ENCODE results near the gene CD3D.
"Not testable (repeated sequence)": the region's sequence is repeated elsewhere in the genome, so short reads cannot be mapped to it uniquely, and the experiment has no call there.

The CD3D gene

DNA sequence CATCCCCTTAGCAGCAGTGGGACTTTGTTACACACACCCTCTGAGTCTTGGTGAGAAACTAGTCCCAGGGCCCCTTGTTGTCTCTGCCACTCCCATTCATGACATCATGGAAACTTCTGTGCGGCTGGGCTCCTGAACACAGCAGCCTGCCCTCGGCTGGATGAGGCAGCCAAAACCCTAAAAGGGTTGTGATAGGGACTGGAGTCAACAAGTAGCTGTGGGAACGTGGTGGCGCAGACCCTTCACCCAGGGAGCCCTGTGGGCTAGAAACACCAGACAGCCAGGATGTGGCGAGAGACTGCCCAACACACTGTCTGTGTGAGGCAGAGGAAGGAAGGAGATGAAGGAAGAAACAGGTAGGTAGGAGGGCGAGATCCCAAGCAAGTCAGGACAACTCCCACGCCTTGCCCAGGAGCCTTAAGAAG lies 3.9 kb downstream of the CD3D start:
- DNase-seq, result peak; percentile 60

DNA sequence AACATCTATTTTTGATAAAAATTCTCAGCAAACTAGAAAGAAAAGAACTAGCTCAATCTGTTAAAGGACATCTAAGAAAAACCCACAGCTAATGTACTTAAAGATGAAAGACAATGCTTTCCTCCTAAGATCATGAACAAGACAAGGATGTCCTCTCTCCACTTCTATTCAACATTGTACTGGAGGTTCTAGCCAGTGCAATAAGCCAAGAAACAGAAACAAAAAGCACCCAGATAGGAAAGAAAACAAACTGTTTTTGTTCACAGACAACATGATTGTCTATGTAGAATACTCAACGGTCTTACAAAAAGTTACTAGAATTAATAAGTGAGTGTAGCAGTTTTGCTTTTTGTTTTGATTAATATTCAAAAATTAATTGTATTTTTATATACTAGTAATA lies 7.8 kb downstream of the CD3D start:
- DNase-seq, result no peak

DNA sequence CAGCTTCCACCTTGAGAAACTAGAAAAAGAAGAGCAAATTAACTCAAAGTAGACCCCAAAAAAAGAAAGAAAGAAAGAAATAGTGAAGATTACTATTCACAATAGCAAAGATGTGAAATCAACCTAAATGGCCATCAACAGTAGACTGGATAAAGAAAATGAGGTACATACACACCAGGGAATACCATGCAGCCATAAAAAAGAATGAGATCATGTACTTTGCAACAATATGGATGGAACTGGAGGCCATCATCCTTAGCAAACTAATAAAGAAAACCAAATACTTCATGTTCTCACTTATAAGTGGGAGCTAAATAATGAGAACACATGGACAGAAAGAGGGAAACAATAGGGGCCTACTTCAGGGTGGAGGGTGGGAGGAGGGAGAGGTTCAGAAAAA lies 13.8 kb downstream of the CD3D start:
- DNase-seq, result no peak

DNA sequence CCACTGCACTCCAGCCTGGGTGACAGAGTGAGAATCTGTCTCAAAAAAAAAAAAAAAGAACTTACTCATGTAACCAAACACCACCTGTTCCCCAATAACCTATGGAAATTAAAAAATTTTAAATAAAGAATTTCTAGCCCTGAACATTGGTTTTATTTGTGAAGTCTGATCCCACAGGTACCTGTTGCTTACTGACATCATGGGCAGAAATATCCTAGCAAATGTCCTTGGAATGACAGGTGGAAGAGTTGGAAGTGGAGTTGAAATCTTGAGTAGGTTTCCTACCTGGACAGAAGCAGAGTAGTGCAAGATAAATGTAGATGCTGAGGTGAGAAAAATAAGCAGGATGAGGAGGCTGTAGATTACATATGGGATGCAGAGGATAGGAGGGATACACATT lies 17.2 kb downstream of the CD3D start:
- no peak for DNase-seq

DNA sequence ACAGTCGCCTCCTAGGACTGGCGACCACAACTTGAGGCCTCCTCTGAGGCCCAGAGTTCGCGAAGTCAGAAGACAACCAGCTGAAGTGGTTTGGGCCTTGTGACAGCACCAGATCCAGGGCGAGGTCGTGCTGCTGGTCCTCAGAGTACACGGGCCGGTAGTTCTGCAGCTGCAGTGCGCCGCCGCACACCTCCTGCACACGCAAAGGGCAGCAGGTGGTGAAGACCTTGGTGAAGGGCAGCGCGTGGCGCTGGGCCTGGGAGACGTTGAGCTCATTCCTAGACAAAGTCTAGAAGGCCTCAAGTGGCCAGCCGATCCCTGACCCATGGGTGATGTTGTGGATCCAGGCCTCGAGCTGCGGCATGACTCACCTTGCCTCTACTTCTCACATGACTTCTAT lies 19.8 kb downstream of the CD3D start:
- no peak for DNase-seq

- DNase-seq, result no peak
Observed at GRCh38 chr11:118321386-118322082, 21.0 kb downstream of the CD3D start.

- DNase-seq, result no peak
Observed at GRCh38 chr11:118320515-118320914, 22.0 kb downstream of the CD3D start.

DNA sequence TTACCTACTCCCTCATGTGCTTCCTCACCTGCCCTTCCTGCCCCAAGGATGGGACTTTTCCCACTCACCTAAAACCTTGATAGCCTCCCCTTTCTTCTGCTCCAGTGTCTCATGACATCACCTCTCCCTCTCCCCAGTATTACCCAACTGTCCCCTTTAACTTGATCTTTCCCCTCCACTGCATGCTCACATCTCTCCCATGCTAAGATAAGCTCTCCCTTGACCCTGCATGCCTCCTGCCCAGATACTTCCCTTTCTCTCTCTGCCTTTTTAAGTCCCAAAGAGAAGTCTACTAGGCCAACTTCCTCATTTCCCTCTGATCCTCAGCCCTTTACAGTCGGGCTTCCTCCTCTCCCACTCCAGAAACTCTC lies 23.2 kb downstream of the CD3D start:
- no peak for DNase-seq

- no peak for DNase-seq
Observed at GRCh38 chr11:118318581-118319336, 23.7 kb downstream of the CD3D start.

GRCh38 chr11:118318124-118318523 lies 24.4 kb downstream of the CD3D start:
- no peak for DNase-seq

GRCh38 chr11:118314988-118315411 lies 27.5 kb downstream of the CD3D start:
- no peak for DNase-seq

- no peak for DNase-seq
Observed at GRCh38 chr11:118313242-118313641, 29.3 kb downstream of the CD3D start.

GRCh38 chr11:118312328-118312727 lies 30.2 kb downstream of the CD3D start:
- no peak for DNase-seq

DNA sequence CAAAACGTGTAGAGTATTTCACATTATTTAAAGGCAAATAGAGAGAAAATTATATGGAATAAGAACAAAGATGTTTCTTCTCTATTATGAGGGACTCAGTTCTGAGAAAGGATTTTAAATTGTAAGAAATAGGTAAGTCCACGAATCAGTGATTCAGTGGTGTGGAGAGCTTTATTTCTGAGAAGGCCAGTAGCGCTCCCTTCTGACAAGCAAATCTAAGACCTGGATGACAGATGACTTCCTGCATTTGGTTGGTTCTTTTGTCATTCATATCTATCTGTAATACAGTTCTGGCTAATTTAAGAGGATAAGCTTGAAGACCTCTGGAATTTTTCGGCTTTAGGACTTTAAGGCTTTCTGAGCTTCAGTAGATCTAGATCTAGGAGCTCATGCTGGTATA lies 31.0 kb downstream of the CD3D start:
- DNase-seq, result no peak

DNA sequence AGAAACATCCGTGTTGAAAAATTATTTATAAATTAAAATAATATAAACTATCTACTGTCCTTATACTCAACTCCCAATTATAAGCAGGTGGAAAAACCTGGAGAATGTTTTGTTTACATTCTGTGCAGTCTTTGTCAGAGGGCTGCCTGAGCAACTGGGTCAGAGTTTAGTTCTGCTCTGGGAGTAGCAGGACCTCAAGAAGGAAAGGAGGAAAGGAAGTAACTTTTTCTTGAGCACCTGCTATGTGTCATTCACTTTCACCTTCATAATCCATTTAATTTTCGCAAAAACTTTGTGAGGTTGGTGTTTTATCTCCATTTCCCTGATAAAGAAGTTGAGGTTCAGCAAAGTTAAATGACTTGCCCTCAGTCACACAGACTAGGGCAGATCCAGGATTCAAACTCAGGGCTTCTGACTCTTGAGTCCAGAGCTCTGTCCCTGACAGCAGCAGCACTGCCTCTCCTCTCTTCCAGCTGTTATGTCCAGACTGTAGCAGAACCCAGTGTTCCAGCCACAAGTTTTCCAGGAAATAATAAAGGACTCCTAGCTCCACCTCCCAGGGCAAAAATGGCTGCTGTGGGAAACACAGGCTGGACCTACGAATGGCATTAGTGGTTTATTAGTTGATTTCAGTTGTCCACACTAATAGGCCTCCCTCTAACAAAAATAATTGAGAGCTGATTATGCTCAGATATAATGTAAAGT lies 31.6 kb downstream of the CD3D start:
- DNase-seq, result no peak

GRCh38 chr11:118310271-118310670 lies 32.2 kb downstream of the CD3D start:
- DNase-seq, result no peak

DNA sequence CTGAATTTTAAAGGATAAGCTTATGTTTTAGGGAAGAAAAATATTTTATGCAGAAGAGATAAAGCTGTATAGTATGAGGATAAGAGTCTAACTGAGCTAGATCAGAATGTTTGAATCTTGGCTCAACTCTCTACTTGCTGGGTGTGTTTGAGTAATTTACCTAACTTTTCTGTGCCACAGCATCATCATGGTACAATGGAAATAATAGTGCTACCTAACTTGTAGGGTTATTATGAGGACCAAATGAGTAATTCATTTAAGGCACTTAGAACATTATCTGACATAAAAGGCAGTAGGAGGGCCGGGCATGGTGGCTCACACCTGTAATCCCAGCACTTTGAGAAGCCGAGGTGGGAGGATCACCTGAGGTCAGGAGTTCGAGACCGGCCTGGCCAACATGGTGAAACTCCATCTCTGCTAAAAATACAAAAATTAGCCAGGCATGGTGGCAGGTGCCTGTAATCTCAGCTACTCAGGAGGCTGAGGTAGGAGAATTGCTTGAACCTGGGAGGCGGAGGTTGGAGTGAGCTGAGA lies 33.4 kb downstream of the CD3D start:
- not testable (repeated sequence) for DNase-seq

DNA sequence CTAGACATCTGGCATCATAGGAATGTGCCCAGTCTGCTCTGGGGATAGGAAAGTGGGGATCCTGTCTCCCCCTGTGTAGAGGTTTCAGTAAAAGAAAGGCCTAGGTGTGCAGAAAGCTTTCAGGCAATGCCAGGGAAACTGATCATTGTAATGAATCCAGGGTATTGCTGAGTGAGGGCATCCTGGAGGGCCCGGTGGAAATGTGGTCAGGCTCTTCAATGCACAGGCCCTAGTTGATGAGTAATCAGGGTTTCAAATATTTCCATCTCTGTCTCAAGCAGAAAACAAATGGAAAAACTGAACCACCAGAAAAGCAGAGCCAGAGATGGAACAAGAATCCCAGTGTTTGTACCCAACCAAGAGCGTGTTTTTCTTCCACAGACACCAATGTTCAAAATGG lies 35.9 kb downstream of the CD3D start:
- no peak for DNase-seq

DNA sequence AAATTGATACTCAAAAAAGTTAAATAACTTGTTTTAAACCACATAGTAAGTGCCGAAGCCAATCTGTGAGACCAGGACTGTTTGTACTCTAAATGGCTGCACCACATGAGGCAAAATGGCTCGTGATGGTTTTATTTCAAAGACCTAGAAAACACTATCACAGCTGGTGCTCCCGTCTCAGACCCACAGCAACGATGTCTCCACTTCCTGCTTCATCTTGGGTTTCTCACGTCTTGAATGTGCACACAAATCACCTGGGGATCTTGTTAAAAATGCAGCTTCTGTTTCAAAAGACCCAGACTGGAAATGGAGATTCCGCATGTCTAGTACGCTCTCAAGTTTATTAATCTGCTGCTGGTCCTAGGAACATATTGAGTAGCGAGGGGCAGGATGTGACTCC lies 36.8 kb downstream of the CD3D start:
- no peak for DNase-seq

- DNase-seq, result peak; percentile 62
Observed at GRCh38 chr11:118304568-118305248, 37.8 kb downstream of the CD3D start, which contains the start of gene CD3E. TSS of gene CD3E (plus strand) at chr11:118304730. CDS start at chr11:118304953, 223 bp downstream.

DNA sequence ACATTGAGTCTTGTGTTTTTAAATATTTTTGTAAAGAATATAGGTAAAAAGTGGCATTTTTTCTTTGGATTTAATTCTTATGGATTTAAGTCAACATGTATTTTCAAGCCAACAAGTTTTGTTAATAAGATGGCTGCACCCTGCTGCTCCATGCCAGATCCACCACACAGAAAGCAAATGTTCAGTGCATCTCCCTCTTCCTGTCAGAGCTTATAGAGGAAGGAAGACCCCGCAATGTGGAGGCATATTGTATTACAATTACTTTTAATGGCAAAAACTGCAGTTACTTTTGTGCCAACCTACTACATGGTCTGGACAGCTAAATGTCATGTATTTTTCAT lies 38.3 kb downstream of the CD3D start:
- DNase-seq, result no peak

DNA sequence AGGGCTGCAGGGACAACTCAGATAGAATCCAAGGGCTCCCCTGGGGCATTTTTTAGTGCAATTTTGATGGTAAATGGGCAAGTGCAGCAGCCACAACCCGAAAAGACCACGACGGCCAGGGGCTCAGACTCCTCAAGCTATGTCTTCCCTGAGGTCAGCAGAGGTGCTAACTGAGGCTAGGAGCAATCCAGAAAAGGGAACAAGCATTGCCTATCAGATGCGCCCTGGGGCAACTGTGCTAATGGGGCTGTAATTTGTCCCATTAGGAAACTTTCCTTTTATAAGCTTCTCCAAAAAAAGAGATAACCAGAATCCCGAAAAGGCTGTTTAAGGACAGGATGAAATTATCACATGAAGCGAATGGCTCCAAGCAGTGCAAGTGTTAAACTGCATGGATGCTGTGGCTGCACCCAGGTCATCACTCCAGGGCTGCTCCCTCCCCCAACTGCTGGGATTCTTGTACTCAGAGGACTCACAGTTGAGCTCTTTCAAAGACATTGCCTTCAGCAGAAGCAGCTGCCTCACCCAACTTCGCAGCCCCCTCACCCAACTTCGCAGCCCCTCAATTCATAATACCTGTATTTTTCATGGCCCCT lies 40.8 kb downstream of the CD3D start:
- no peak for DNase-seq

Data from NK-92 treated with Interleukin-12 subunit alpha and Interleukin-12 subunit beta, amount 100 ng/mL, for 24 hours (cell line).